T1000 (cell line): ENCODE data around the gene MDH1.
A peak's percentile ranks its signal among the peaks of the same experiment; 100 is the strongest.
"Not testable (repeated sequence)": the region's sequence is repeated elsewhere in the genome, so short reads cannot be mapped to it uniquely, and the experiment has no call there.

ENCODE experiments used
- DNase-seq: peaks from one replicate; lab custom pipeline; 2025; ENCODE audit warnings: mixed read lengths; lab: John Stamatoyannopoulos, UW

The MDH1 gene

GRCh38 chr2:63588385-63589147 lies at the start of gene MDH1, which contains the start of gene WDPCP:
TSS of gene MDH1 (plus strand) at chr2:63588963. CDS start at chr2:63589044, 81 bp downstream.
TSS of gene WDPCP (minus strand) at chr2:63588477. CDS start at chr2:63588271, 206 bp downstream.
- peak; percentile 92 for DNase-seq

GRCh38 chr2:63539416-63540162 lies 49.2 kb upstream of the MDH1 start:
- DNase-seq, result no peak

GRCh38 chr2:63544017-63544627 lies 44.6 kb upstream of the MDH1 start:
- no peak for DNase-seq

- DNase-seq, result no peak
Measured at GRCh38 chr2:63545023-63545422, 43.7 kb upstream of the MDH1 start.

GRCh38 chr2:63553049-63553448 lies 35.7 kb upstream of the MDH1 start:
- no peak for DNase-seq

- no peak for DNase-seq
Measured at GRCh38 chr2:63555299-63555698, 33.5 kb upstream of the MDH1 start.

- DNase-seq, result no peak
Measured at GRCh38 chr2:63555931-63556330, 32.8 kb upstream of the MDH1 start.

- not testable (repeated sequence) for DNase-seq
Measured at GRCh38 chr2:63557819-63558218, 30.9 kb upstream of the MDH1 start.

GRCh38 chr2:63558922-63559321 lies 29.8 kb upstream of the MDH1 start:
- DNase-seq, result not testable (repeated sequence)

- DNase-seq, result no peak
Measured at GRCh38 chr2:63562751-63563150, 26.0 kb upstream of the MDH1 start.

GRCh38 chr2:63569740-63570139 lies 19.0 kb upstream of the MDH1 start:
- no peak for DNase-seq

GRCh38 chr2:63571291-63571690 lies 17.5 kb upstream of the MDH1 start:
- no peak for DNase-seq

- no peak for DNase-seq
Measured at GRCh38 chr2:63572001-63572400, 16.8 kb upstream of the MDH1 start.

- DNase-seq, result not testable (repeated sequence)
Measured at GRCh38 chr2:63573026-63573425, 15.7 kb upstream of the MDH1 start.

- not testable (repeated sequence) for DNase-seq
Measured at GRCh38 chr2:63573726-63574345, 14.9 kb upstream of the MDH1 start.

GRCh38 chr2:63576546-63576945 lies 12.2 kb upstream of the MDH1 start:
- DNase-seq, result no peak

GRCh38 chr2:63578767-63579166 lies 10.0 kb upstream of the MDH1 start:
- DNase-seq, result no peak

- DNase-seq, result no peak
Measured at GRCh38 chr2:63580651-63581297, 8.0 kb upstream of the MDH1 start.

- DNase-seq, result no peak
Measured at GRCh38 chr2:63581298-63581961, 7.3 kb upstream of the MDH1 start.

GRCh38 chr2:63582873-63583272 lies 5.9 kb upstream of the MDH1 start:
- no peak for DNase-seq

GRCh38 chr2:63587814-63588384 lies 864 bp upstream of the MDH1 start:
- DNase-seq, result no peak
